H9 (cell line): ENCODE results near the gene NDUFV3. TPM values are rescaled to one million over a fixed set of nuclear protein-coding genes. Genes with fewer than 3 reads are reported as not detected.
A peak's percentile ranks its signal among the peaks of the same experiment; 100 is the strongest.

Experiments used
- DNase-seq: peaks from one replicate; pipeline ENCODE4 v3.0.0-alpha.2; 2017
- H2AFZ ChIP-seq: one replicate; pipeline ENCODE4 v1.6.1; 2013; ENCODE audit warnings: mild to moderate bottlenecking, low read length, control low read depth, moderate library complexity
- H2AK5ac ChIP-seq: 2 replicates; pipeline ENCODE4 v1.6.1; 2013; ENCODE audit warnings: low read length, control low read depth, mixed read lengths; ENCODE audit not compliant: insufficient read length
- H2BK120ac ChIP-seq: one replicate; pipeline ENCODE4 v1.6.1; 2013; ENCODE audit warnings: low read depth, mild to moderate bottlenecking, low read length, control low read depth, inconsistent platforms; ENCODE audit not compliant: poor library complexity, severe bottlenecking
- H2BK12ac ChIP-seq: 2 replicates; pipeline ENCODE4 v1.6.1; 2013; ENCODE audit warnings: low read length, control low read depth, mixed read lengths, low read depth; ENCODE audit not compliant: insufficient read length
- H2BK15ac ChIP-seq: 2 replicates; pipeline ENCODE4 v1.6.1; 2013; ENCODE audit warnings: low read depth, low read length, control low read depth
- H2BK20ac ChIP-seq: one replicate; pipeline ENCODE4 v1.6.1; 2013; ENCODE audit warnings: low read depth, mild to moderate bottlenecking, low read length, control low read depth, inconsistent platforms; ENCODE audit not compliant: poor library complexity, severe bottlenecking
- H2BK5ac ChIP-seq: 2 replicates; pipeline ENCODE4 v1.6.1; 2013; ENCODE audit warnings: low read length, control low read depth, mixed read lengths; ENCODE audit not compliant: insufficient read length
- H3K14ac ChIP-seq: 2 replicates; pipeline ENCODE4 v1.6.1; 2013; ENCODE audit warnings: low read length, control low read depth; ENCODE audit not compliant: insufficient read depth
- H3K18ac ChIP-seq: 2 replicates; pipeline ENCODE4 v1.6.1; 2013; ENCODE audit warnings: low read depth, mild to moderate bottlenecking, mixed read lengths, low read length, control low read depth; ENCODE audit not compliant: insufficient read length
- H3K23ac ChIP-seq: 2 replicates; pipeline ENCODE4 v1.6.1; 2013; ENCODE audit warnings: low read length, control low read depth, mixed read lengths, low read depth; ENCODE audit not compliant: insufficient read length
- H3K23me2 ChIP-seq: 2 replicates; pipeline ENCODE4 v1.6.1; 2013; ENCODE audit warnings: low read depth, mild to moderate bottlenecking, mixed read lengths, low read length, control low read depth; ENCODE audit not compliant: insufficient read length, poor library complexity, severe bottlenecking
- H3K27ac ChIP-seq: 2 replicates; pipeline ENCODE4 v1.5.1; 2013; ENCODE audit warnings: low read length, control low read depth, mixed read lengths, low read depth; ENCODE audit not compliant: insufficient read length
- H3K27me3 ChIP-seq: 2 replicates; pipeline ENCODE4 v1.6.1; 2013; ENCODE audit warnings: low read length, control low read depth, inconsistent platforms; ENCODE audit not compliant: insufficient read depth
- H3K4ac ChIP-seq: 2 replicates; pipeline ENCODE4 v1.6.1; 2013; ENCODE audit warnings: low read depth, mild to moderate bottlenecking, control low read depth, inconsistent platforms, low read length, moderate library complexity
- H3K4me1 ChIP-seq: 2 replicates; pipeline ENCODE4 v1.6.1; 2013; ENCODE audit warnings: low read length, control low read depth, inconsistent platforms; ENCODE audit not compliant: insufficient read depth
- H3K4me2 ChIP-seq: 2 replicates; pipeline ENCODE4 v1.6.1; 2013; ENCODE audit warnings: low read length, control low read depth, mixed read lengths; ENCODE audit not compliant: insufficient read length, insufficient read depth
- H3K56ac ChIP-seq: 2 replicates; pipeline ENCODE4 v1.6.1; 2013; ENCODE audit warnings: low read depth, mild to moderate bottlenecking, mixed read lengths, low read length, control low read depth; ENCODE audit not compliant: insufficient read length
- H3K79me1 ChIP-seq: 2 replicates; pipeline ENCODE4 v1.6.1; 2013; ENCODE audit warnings: low read depth, mild to moderate bottlenecking, moderate library complexity, low read length, control low read depth, inconsistent platforms; ENCODE audit not compliant: insufficient read depth, poor library complexity, severe bottlenecking
- H3K79me2 ChIP-seq: 2 replicates; pipeline ENCODE4 v1.6.1; 2013; ENCODE audit warnings: low read length, control low read depth, inconsistent platforms; ENCODE audit not compliant: insufficient read depth
- H3K9ac ChIP-seq: 2 replicates; pipeline ENCODE4 v1.6.1; 2013; ENCODE audit warnings: low read length, control low read depth, mixed read lengths; ENCODE audit not compliant: insufficient read length; ENCODE audit errors: extremely low read depth
- H3K9me3 ChIP-seq: one replicate; pipeline ENCODE4 v1.6.1; 2013; ENCODE audit warnings: low read depth, low read length, inconsistent platforms; ENCODE audit not compliant: control insufficient read depth
- H3T11ph ChIP-seq: one replicate; pipeline ENCODE4 v1.6.1; 2013; ENCODE audit warnings: mild to moderate bottlenecking, low read length, control low read depth, inconsistent platforms
- H4K20me1 ChIP-seq: one replicate; pipeline ENCODE4 v1.6.1; 2013; ENCODE audit not compliant: control insufficient read depth, insufficient read length, insufficient read depth
- H4K5ac ChIP-seq: 2 replicates; pipeline ENCODE4 v1.6.1; 2013; ENCODE audit warnings: low read depth, mild to moderate bottlenecking, mixed read lengths, low read length, control low read depth; ENCODE audit not compliant: insufficient read length
- H4K8ac ChIP-seq: replicated peaks from 2 replicates; pipeline ENCODE4 v1.6.1; 2013; ENCODE audit warnings: low read length, control low read depth, mixed read lengths, low read depth; ENCODE audit not compliant: insufficient read length
- H4K91ac ChIP-seq: 2 replicates; pipeline ENCODE4 v1.6.1; 2013; ENCODE audit warnings: low read depth, mild to moderate bottlenecking, moderate library complexity, mixed read lengths, low read length, control low read depth; ENCODE audit not compliant: insufficient read length
- H3K27ac Mint-ChIP-seq, 3 experiments: 2 replicates in 2 of 3; 3 replicates in 1 of 3; pipeline ENCODE4 v1.8.0; 2020 to 2021; ENCODE audit warnings: mixed read lengths in 3 of 3, mild to moderate bottlenecking in 1 of 3, moderate library complexity in 1 of 3
- H3K27me3 Mint-ChIP-seq: 2 replicates; pipeline ENCODE4 v1.8.0; 2021; ENCODE audit warnings: low read depth, mild to moderate bottlenecking, moderate library complexity, mixed read lengths
- H3K36me3 Mint-ChIP-seq, 3 experiments: 2 replicates in 2 of 3; 3 replicates in 1 of 3; pipeline ENCODE4 v1.8.0; 2020 to 2021; ENCODE audit warnings: low read depth in 3 of 3, mixed read lengths in 3 of 3; ENCODE audit not compliant: insufficient read depth in 1 of 3
- H3K4me1 Mint-ChIP-seq, 2 experiments: 2 replicates each; pipeline ENCODE4 v1.8.0; 2020; ENCODE audit warnings: mixed read lengths in 2 of 2
- H3K4me3 Mint-ChIP-seq, 2 experiments: 2 replicates in 1 of 2; 3 replicates in 1 of 2; pipeline ENCODE4 v1.8.0; 2020 to 2021; ENCODE audit warnings: mild to moderate bottlenecking in 2 of 2, mixed read lengths in 2 of 2, moderate library complexity in 1 of 2
- H3K9me3 Mint-ChIP-seq, 2 experiments: 2 replicates in 1 of 2; 3 replicates in 1 of 2; pipeline ENCODE4 v1.8.0; 2020; ENCODE audit warnings: mild to moderate bottlenecking in 2 of 2, mixed read lengths in 2 of 2, moderate library complexity in 1 of 2
- CTCF ChIP-seq: fragments of 200-600 bp; sonication (generic); conservative IDR thresholded peaks from 3 replicates; pipeline ENCODE4 v1.8.0; 2021; ENCODE audit warnings: antibody characterized with exemption, mild to moderate bottlenecking
- WGBS: extraction: QIAGEN DNeasy Blood & Tissue Kit; methylation state at CpG from one replicate; pipeline ENCODE4 v1.1.7; 2013; ENCODE audit warnings: missing lambda C conversion rate, low lambda C conversion rate, mixed read lengths; ENCODE audit not compliant: insufficient read length; ENCODE audit errors: extremely low coverage; 5-methylcytosine and 5-hydroxymethylcytosine counted together
- total RNA-seq: library from RNA; stranded (reverse); gene quantifications from 2 replicates; pipeline ENCODE4 v1.2.1, GENCODE V29; 2021

The NDUFV3 gene
- total RNA-seq, 1 experiment from 2014 or later: 35.6 TPM

GRCh38 chr21:42845296-42845965 lies 47.7 kb upstream of the NDUFV3 start:
- Histone ChIP-seq H2BK20ac (no peak overlapping the region), H3K23ac (no peak overlapping the region), H2BK12ac (no peak overlapping the region), H3K79me2 (peaks cover 6% of the 10 kb centered on the region), H4K8ac (no peak overlapping the region), H3K9me3 (no peaks in the 10 kb centered on the region), H3K27me3 (no peaks in the 10 kb centered on the region), H3K4me2 (no peak overlapping the region), H3K14ac (no peak overlapping the region), H3K18ac (no peak overlapping the region), H3T11ph (no peak overlapping the region), H2AFZ (no peak overlapping the region), H3K23me2 (no peaks in the 10 kb centered on the region), H3K79me1 (peaks cover 8% of the 10 kb centered on the region), H3K4me1 (no peaks in the 10 kb centered on the region), H2BK5ac (no peak overlapping the region), H4K5ac (no peak overlapping the region), H2BK120ac (no peak overlapping the region), H3K4ac (no peak overlapping the region), H3K56ac (no peak overlapping the region), H4K91ac (no peak overlapping the region), H2AK5ac (no peak overlapping the region), H3K27ac (no peak overlapping the region), H4K20me1 (peaks cover 3% of the 10 kb centered on the region), H3K9ac (no peak overlapping the region), H2BK15ac (no peak overlapping the region)
- Mint-ChIP-seq H3K36me3 (peaks cover 54 to 74% (median 72%) of the 10 kb centered on the region in 3 experiments), H3K27me3 (no peaks in the 10 kb centered on the region), H3K4me1 (no peaks in the 10 kb centered on the region), H3K27ac (peak overlapping the region in 2 of 3 experiments; percentile 28 to 68; a peak in 2 of 7 replicates), H3K9me3 (no peaks in the 10 kb centered on the region), H3K4me3 (no peak overlapping the region)
- DNase-seq: peak; percentile 17
- no CpG with 5 or more reads among the region's 21 CpGs for WGBS
- TF ChIP-seq CTCF: no peak
